Activated CD8-positive, alpha-beta T cell treated with anti-CD3 and anti-CD28 coated beads for 36 hours (primary cell): ENCODE results near the gene SLC8A1. TPM values are rescaled to one million over a fixed set of nuclear protein-coding genes. Genes with fewer than 3 reads are reported as not detected.

ENCODE experiments used
- ATAC-seq: fragments of 200-7000 bp; cut with Tn5 transposase; one replicate; pipeline ENCODE4 v1.10.0; 2021; ENCODE audit warnings: mild to moderate bottlenecking, moderate library complexity
- CTCF ChIA-PET: fragments of 350-600 bp; sonication (Branson Sonifier 250); formaldehyde crosslinking; loops from one replicate; lab custom pipeline; 2021; ENCODE audit warnings: antibody characterized with exemption; lab: Charles Lee
- POLR2A ChIA-PET: fragments of 350-600 bp; sonication (Branson Sonifier 250); formaldehyde crosslinking; loops from one replicate; lab custom pipeline; 2021; ENCODE audit warnings: antibody characterized with exemption; lab: Charles Lee
- DNase-seq: peaks from one replicate; pipeline ENCODE4 v3.0.0-alpha.2; 2020
- H3K27ac Mint-ChIP-seq: one replicate; pipeline ENCODE4 v1.8.0; 2021; ENCODE audit warnings: mild to moderate bottlenecking, mixed read lengths
- H3K27me3 Mint-ChIP-seq: one replicate; pipeline ENCODE4 v1.8.0; 2021; ENCODE audit warnings: mixed read lengths
- H3K36me3 Mint-ChIP-seq: one replicate; pipeline ENCODE4 v1.8.0; 2021; ENCODE audit warnings: low read depth, mixed read lengths
- H3K4me1 Mint-ChIP-seq: one replicate; pipeline ENCODE4 v1.8.0; 2021; ENCODE audit warnings: low read depth, mixed read lengths
- H3K4me3 Mint-ChIP-seq: one replicate; pipeline ENCODE4 v1.8.0; 2021; ENCODE audit warnings: mild to moderate bottlenecking, moderate library complexity, mixed read lengths
- H3K9me3 Mint-ChIP-seq: one replicate; pipeline ENCODE4 v1.8.0; 2021; ENCODE audit warnings: mixed read lengths
- intact Hi-C: fragments of 100-400 bp; cut with micrococcal nuclease; formaldehyde crosslinking; loops from one replicate; pipeline ENCODE4 v1.10.0; 2022
- total RNA-seq, 2 experiments: library from RNA; stranded (reverse); gene quantifications; one replicate each; pipeline ENCODE4 v1.2.3, GENCODE V29; 2021
- TF ChIP-seq, protein P1 (sequence below): fragments of 200-600 bp; IDR thresholded peaks from one replicate; pipeline ENCODE4 v1.8.0; 2022; ENCODE audit warnings: antibody characterized with exemption, mild to moderate bottlenecking

Gene SLC8A1
- total RNA-seq, 2 experiments from 2014 or later, result 0.23 to 0.34 TPM

DNA sequence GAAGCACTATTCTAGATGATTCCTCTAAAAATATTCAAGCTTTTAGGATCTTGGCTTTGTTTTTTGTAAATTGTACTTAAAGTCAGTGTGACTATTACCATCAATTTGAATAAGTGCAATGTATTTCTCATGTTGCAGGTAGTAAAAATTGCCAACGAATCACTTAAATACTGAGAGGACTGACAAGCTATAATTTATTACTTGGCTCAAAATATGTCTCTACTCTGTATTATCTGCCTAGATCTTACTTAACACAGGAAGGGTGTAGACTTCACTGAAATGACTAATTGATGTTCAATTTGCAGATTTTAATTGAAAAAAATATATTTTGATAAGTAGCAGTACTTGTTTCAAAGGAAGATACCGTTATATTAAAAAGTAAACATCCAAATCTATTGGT, 202.3 kb downstream of the SLC8A1 start:
- ChIA-PET CTCF (no interaction called here), POLR2A (no interaction called here)
- no peaks in the 10 kb centered on the region for H3K27me3 Mint-ChIP-seq
- no peak for ATAC-seq
- intact Hi-C loops, result loop anchor here (10.0 kb wide), 1 partner anchor 335 kb away; no protein-coding TSS in a partner anchor
- no peak overlapping the region for H3K4me3 Mint-ChIP-seq
- H3K36me3 Mint-ChIP-seq, result no peaks in the 10 kb centered on the region
- H3K27ac Mint-ChIP-seq, result no peak overlapping the region
- H3K9me3 Mint-ChIP-seq, result no peaks in the 10 kb centered on the region
- no peak for DNase-seq
- no peaks in the 10 kb centered on the region for H3K4me1 Mint-ChIP-seq
- TF ChIP-seq, protein P1, sequence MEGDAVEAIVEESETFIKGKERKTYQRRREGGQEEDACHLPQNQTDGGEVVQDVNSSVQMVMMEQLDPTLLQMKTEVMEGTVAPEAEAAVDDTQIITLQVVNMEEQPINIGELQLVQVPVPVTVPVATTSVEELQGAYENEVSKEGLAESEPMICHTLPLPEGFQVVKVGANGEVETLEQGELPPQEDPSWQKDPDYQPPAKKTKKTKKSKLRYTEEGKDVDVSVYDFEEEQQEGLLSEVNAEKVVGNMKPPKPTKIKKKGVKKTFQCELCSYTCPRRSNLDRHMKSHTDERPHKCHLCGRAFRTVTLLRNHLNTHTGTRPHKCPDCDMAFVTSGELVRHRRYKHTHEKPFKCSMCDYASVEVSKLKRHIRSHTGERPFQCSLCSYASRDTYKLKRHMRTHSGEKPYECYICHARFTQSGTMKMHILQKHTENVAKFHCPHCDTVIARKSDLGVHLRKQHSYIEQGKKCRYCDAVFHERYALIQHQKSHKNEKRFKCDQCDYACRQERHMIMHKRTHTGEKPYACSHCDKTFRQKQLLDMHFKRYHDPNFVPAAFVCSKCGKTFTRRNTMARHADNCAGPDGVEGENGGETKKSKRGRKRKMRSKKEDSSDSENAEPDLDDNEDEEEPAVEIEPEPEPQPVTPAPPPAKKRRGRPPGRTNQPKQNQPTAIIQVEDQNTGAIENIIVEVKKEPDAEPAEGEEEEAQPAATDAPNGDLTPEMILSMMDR, result no peak

DNA sequence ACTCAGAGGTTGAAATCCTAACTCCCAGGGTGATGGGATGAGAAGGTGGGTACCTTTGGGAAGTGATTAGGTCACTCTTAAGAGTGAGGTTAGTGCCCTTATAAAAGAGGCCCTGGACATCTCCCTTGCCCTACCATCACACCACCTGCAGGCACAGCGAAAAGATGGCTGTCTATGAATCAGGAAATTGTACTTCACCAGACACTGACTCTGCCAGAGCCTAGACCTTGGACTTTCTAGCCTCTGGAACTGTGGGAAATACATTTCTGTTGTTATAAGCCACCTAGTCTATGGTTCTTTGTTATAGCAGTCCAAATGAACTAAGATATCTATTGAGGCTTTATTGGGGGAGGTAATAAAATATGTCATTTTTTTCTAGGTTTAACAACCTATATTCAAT, 203.6 kb downstream of the SLC8A1 start:
- POLR2A ChIA-PET, result no interaction called here
- no peaks in the 10 kb centered on the region for H3K36me3 Mint-ChIP-seq
- TF ChIP-seq, protein P1, result no peak
- H3K9me3 Mint-ChIP-seq, result no peaks in the 10 kb centered on the region
- CTCF ChIA-PET, result no interaction called here
- no peak for ATAC-seq
- no peak for DNase-seq
- H3K27ac Mint-ChIP-seq, result no peak overlapping the region
- no peaks in the 10 kb centered on the region for H3K4me1 Mint-ChIP-seq
- H3K27me3 Mint-ChIP-seq, result no peaks in the 10 kb centered on the region
- H3K4me3 Mint-ChIP-seq, result no peak overlapping the region
- intact Hi-C loops, result loop anchor here (10.0 kb wide), 1 partner anchor 333 kb away; no protein-coding TSS in a partner anchor

DNA sequence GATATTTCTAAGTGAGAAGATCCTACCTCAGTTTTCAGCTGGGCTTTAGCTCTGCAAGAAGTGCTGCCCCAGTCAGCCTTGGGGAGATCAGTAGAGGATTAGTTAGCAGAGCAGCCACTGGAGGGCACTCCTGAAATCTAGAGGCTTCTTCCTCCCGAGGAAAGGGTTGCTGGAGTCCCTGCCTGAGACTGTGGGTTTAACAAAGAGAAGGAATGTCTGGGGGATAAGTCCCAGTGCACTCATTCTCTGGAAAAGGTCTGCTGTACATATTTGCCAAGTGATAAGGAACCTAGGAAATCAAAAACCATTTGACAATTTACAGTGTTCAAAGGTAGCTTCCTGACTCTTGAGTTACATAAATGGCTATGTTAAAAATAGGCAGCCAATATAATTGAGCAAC, 207.2 kb downstream of the SLC8A1 start:
- H3K9me3 Mint-ChIP-seq, result no peaks in the 10 kb centered on the region
- POLR2A ChIA-PET, result no interaction called here
- peaks cover 1% of the 10 kb centered on the region for H3K27me3 Mint-ChIP-seq
- CTCF ChIA-PET, result interaction anchor here (1.2 kb wide), 2 partner anchors 13 to 310 kb away, joined by 3 to 4 read pairs; no protein-coding TSS in a partner anchor
- ATAC-seq (no peak), DNase-seq (peak; percentile 33)
- H3K36me3 Mint-ChIP-seq, result no peaks in the 10 kb centered on the region
- H3K4me1 Mint-ChIP-seq, result no peaks in the 10 kb centered on the region
- TF ChIP-seq, protein P1, result peak; percentile 15
- H3K27ac Mint-ChIP-seq, result no peak overlapping the region
- no peak overlapping the region for H3K4me3 Mint-ChIP-seq
- intact Hi-C loops, result loop anchor here (10.0 kb wide), 1 partner anchor 330 kb away; no protein-coding TSS in a partner anchor

DNA sequence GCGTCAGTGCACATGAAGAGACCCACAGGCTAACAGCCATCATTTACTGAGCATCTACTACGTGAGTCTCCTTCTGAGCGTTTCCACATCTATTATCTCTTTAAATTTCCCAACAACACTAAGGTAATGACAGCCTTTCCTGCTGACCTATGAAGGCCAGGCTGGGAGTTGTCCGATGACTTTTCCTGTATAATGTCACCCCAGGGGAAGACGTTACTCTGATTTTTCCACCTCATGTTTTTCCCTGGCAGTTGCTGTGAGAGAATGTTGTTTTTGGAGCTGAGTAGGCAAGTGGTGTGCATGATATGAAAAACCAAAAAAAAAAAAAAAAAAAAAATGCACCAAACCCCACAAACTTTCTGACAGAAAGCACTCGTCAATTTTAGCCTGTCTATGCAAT, 207.6 kb downstream of the SLC8A1 start:
- CTCF ChIA-PET, result interaction anchor here (1.2 kb wide), 2 partner anchors 13 to 310 kb away, joined by 3 to 4 read pairs; no protein-coding TSS in a partner anchor
- POLR2A ChIA-PET, result no interaction called here
- Mint-ChIP-seq H3K4me3 (no peak overlapping the region), H3K36me3 (no peaks in the 10 kb centered on the region), H3K27ac (no peak overlapping the region), H3K9me3 (no peaks in the 10 kb centered on the region), H3K27me3 (peaks cover 1% of the 10 kb centered on the region), H3K4me1 (no peaks in the 10 kb centered on the region)
- TF ChIP-seq, protein P1, result no peak
- no peak for ATAC-seq
- intact Hi-C loops, result loop anchor here (10.0 kb wide), 1 partner anchor 329 kb away; no protein-coding TSS in a partner anchor
- DNase-seq, result no peak

DNA sequence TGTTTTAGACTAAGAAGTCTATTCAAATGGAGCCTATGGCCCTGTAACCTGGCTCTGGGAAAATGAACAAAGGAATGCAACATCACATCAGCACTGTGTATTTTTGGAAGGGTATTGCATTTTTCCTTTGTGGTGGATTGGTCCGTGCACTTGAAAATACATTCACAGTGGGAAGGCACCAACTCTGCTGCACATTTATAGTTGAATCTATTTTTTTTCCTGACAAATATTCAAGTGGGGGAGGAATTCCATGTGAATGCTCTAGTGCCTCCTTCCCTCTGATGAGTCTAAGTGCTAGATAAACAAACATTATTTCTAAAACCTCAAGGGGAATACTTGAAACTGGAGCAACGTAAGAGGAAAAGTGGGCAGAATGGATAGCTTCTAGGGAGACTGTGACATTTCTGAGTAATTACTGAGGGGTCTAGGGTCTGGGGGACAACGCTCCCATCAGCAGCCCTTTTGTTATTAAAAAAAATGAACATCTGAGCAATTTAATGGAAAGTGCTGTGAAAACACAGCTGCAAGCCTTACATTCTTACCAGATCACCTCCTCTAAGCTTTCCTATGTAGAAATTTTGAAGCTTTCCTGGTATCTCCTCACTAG, 208.2 kb downstream of the SLC8A1 start:
- no peak for ATAC-seq
- no peak overlapping the region for H3K4me3 Mint-ChIP-seq
- intact Hi-C loops, result loop anchor here (10.0 kb wide), 1 partner anchor 329 kb away; no protein-coding TSS in a partner anchor
- no peaks in the 10 kb centered on the region for H3K36me3 Mint-ChIP-seq
- CTCF ChIA-PET, result no interaction called here
- no peaks in the 10 kb centered on the region for H3K4me1 Mint-ChIP-seq
- DNase-seq, result no peak
- H3K27ac Mint-ChIP-seq, result no peak overlapping the region
- TF ChIP-seq, protein P1, result no peak
- peaks cover 1% of the 10 kb centered on the region for H3K27me3 Mint-ChIP-seq
- POLR2A ChIA-PET, result no interaction called here
- no peaks in the 10 kb centered on the region for H3K9me3 Mint-ChIP-seq
